ENCODE data around the gene EGFL7.
A peak's percentile ranks its signal among the peaks of the same experiment; 100 is the strongest.

Gene EGFL7

GRCh38 chr9:136662656-136663581 lies at the start of gene EGFL7:
Gene EGFL7 (plus strand): TSS chr9:136662916. CDS start chr9:136668283, 5,367 bp downstream.
- DNase-seq = peak; percentile 39

- DNase-seq = no peak
Measured at GRCh38 chr9:136613824-136614371, 48.8 kb upstream of the EGFL7 start.

DNA sequence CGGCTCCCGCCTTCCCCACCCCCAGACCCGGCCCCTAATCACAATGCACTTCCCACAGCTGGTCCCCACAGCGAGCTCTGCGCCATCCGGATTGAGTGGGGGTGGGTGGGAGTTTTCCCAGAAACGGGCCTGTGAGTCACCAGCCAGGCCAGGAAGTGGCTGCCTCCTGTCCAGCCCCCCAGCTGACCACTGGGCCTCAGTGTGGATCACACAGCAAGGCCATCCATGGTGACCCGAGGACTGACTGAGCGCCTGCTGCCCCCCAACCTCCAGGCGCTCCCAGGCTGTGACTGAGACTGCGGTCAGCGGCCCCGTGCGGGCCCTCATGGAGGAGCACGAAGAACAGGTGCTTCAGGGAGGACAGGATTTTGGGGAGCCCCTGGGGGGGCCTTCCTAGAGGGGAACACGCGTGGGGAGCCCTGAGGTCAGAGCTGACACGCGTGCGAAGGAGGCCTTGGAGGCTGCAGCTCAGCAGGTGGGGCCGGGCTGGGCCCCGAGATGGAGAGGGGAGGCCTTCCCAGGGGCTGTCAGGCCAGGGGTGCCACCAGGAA lies 48.3 kb upstream of the EGFL7 start:
- no peak for DNase-seq

- peak; percentile 73 for DNase-seq
Measured at GRCh38 chr9:136614967-136615623, 47.6 kb upstream of the EGFL7 start.

GRCh38 chr9:136615631-136616306 lies 46.9 kb upstream of the EGFL7 start:
- peak; percentile 68 for DNase-seq

DNA sequence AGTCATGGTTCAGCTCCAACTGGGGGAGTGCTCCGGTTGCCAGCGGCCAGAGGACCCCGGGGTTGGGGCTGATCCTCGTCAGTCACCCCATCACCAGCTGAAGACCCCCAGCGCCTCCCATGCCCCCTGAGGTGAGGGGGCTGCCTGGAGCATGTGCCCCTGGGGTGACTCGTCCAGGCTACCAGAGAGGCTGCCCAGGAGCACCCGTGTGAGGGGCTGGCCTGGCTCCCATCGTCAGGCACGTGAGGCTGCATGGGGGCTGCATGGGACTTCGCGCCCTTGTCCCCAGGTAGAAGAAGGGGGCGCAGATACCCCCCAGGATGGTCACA lies 46.4 kb upstream of the EGFL7 start:
- DNase-seq = no peak

DNA sequence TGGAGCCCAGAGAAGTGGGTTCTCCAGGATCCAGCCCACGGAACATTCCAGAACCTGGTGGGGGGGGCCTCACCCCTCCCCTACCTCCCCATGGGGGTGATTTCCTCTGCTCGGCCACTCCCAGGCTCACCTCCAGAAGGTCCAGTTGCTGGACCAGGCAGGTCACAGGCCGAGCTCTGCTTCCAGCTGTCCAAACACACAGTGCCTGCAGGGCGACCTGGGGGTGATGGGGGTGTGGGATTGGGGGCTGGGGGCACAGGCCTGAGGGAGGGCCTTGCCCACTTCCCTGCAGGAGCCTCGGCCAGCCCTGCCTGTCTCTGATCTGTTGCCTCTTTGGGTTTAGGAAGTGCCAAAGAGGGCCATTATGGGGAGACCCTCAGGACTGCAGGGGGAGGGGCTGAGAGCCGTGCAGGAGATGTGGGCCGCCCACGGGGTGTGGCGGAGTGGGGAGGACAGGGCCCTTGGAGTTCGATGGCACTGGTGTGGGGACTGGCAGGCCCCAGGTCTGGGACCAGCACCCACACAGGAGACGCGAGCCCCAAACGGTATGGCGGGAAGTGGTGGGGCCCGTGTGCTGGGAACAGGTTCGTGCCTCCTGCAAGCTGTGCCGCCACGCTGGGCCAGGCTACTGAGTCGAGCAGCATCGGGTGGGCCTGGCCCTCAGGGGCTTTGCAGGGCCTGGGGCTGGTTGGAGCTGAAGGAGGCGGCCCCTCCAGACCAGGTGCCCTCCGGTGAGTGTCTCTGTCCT lies 45.6 kb upstream of the EGFL7 start:
- no peak for DNase-seq

GRCh38 chr9:136617746-136618579 lies 44.8 kb upstream of the EGFL7 start:
- peak; percentile 36 for DNase-seq

- DNase-seq = no peak
Measured at GRCh38 chr9:136618580-136619547, 43.9 kb upstream of the EGFL7 start.

- DNase-seq = no peak
Measured at GRCh38 chr9:136619742-136620440, 42.8 kb upstream of the EGFL7 start.

GRCh38 chr9:136620441-136621018 lies 42.2 kb upstream of the EGFL7 start:
- DNase-seq = no peak

GRCh38 chr9:136621019-136621733 lies 41.5 kb upstream of the EGFL7 start:
- DNase-seq = no peak

DNA sequence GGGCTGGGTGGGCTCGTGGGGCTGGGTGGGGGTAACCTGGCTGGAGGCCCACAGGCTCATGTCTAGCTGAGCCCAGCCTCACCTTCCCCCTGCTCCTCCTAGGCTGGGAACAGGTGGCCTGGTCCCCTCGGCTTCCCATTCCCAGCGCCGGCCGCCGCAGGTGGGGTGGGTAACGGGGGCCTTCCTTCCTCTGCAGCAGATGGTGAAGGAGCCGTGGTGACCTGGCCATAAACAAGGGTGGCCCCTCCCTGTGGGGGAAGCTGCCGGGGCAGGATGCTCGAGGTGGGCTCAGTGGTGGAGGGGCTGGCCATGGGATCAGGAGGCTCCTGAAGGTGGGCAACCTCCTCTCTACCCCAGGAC lies 41.0 kb upstream of the EGFL7 start:
- no peak for DNase-seq

GRCh38 chr9:136622538-136622948 lies 40.2 kb upstream of the EGFL7 start:
- DNase-seq = no peak

DNA sequence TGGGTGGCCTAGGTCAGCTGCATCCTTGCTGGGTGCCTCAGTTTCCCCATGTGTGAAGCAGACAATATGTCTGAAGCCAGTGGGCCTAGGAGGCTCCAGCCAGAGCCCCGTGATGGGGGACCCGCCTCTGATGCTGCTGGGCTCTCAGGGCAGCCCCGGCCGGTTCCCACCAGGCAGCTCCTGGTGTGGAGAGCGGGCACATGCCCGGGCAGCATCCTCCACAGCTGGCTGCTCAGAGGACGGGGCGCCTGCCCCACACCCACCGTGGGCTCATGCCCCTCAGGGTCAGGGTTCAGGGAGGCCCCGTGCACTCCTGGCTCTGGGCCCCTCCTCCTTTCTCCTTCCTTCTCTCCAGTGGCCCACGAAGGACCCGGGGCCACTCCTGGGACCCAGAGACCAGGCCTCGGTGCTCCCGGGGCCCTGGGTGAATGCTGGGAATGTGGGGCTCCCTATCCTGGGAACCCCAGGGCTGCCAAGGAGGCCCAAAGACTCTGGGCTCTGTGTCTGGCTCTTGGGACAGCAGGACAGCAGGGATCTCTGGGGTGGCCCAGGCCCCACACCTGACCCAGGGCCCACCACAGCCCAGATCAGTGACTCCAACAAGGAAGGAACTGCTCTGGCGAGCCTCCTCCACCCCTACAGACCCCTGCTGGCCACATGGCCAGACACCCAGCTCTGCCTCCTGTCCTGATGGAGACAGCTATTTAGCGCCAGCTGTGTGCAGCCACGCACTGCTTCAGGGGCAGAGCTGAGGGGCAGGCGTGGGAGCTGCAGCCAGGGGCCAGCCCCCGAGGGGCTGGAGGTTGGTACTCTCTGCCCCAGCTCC lies 39.5 kb upstream of the EGFL7 start:
- DNase-seq = no peak

GRCh38 chr9:136623842-136624183 lies 38.9 kb upstream of the EGFL7 start:
- DNase-seq = no peak

DNA sequence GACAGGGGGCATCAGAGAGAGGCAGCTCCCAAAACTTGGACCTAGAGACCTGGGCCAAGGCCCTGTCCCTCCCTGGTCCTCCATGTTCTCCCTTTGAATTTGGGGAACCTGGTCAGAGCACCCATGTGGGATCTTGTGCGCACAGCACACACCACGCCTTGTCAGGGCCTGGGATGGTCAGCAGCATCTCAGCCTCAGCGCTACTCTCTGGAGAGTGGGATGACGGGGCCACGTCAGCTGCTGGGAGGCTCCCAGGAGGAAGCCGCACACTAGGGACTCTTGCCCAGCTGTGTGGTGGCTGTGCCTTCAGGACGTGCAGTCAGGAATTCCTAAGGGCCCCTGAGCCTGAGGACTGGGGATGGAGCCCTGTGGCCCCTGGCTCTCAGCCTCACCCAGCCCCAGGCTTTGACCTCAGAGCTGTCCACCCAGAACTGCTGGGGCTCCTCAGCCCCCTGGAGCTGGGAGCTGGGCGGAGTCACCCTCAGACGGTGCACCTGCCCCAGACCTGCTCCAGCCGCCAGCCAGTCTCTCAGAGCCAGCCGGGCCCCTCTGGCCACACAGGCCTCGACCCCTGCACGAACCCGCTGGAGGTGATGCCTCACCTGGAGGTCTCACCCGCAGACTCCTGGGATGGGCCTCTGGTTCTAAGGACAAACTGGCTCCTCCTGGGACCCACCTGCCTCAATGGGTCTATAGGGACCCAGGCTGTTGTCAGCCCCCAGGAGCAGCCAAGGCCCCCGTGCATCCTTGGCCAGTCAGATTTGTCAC lies 38.3 kb upstream of the EGFL7 start:
- no peak for DNase-seq
